ENCODE data around the gene LRRN3.

The LRRN3 gene

DNA sequence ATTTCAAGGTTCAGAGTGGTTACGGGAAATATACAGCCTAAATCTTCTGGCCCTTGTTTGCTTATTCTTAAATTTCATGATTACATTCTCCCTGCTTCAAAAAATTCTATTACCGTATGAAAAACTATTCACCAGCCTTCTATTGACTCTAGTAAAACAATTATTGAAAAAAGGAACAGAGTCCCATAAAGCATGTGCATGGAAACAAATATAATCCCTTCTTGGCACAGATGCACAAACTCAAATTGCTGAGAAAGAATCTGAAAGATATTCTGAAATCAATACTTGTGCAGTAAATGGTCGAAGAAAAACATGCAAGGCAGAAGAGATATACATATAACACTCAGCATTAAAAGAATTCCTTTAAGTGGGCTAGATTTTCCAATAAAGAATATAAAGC lies 83.6 kb downstream of the LRRN3 start:
- H3K4me1 ChIP-seq: no peaks in the 10 kb centered on the region
- TF ChIP-seq, protein P1, sequence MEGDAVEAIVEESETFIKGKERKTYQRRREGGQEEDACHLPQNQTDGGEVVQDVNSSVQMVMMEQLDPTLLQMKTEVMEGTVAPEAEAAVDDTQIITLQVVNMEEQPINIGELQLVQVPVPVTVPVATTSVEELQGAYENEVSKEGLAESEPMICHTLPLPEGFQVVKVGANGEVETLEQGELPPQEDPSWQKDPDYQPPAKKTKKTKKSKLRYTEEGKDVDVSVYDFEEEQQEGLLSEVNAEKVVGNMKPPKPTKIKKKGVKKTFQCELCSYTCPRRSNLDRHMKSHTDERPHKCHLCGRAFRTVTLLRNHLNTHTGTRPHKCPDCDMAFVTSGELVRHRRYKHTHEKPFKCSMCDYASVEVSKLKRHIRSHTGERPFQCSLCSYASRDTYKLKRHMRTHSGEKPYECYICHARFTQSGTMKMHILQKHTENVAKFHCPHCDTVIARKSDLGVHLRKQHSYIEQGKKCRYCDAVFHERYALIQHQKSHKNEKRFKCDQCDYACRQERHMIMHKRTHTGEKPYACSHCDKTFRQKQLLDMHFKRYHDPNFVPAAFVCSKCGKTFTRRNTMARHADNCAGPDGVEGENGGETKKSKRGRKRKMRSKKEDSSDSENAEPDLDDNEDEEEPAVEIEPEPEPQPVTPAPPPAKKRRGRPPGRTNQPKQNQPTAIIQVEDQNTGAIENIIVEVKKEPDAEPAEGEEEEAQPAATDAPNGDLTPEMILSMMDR (IDR thresholded peaks at IDR 0.05): no peak
- no peaks in the 10 kb centered on the region for H3K27me3 ChIP-seq
- H3K4me3 ChIP-seq: no peak overlapping the region
- H3K36me3 ChIP-seq: peaks cover 0 to 3% (median 0%) of the 10 kb centered on the region in 3 donors
- DNase-seq: no peak
- intact Hi-C loops (cut with DNase I; ENCODE audit: low total_unique reads): no loop called here
- H3K27ac ChIP-seq: no peak overlapping the region
- peaks cover 0 to 6% (median 0%) of the 10 kb centered on the region in 3 donors for H3K9me3 ChIP-seq
